SK-N-SH (cell line): ENCODE results near the gene DEPDC7.
"Not testable (repeated sequence)": the region's sequence is repeated elsewhere in the genome, so short reads cannot be mapped to it uniquely, and the experiment has no call there.

Experiments
- CHD2 ChIP-seq: fragments of 150-350 bp; IDR thresholded peaks from 2 replicates; pipeline ENCODE4 v1.6.1; 2018; ENCODE audit warnings: low read length; ENCODE audit not compliant: partially characterized antibody
- CTCF ChIP-seq: fragments of 200-600 bp; sonication (generic); IDR thresholded peaks from 2 replicates; pipeline ENCODE4 v1.6.1; 2017; ENCODE audit warnings: antibody characterized with exemption, mild to moderate bottlenecking, moderate library complexity
- EP300 ChIP-seq, 2 experiments: IDR thresholded peaks; 2 replicates each; pipeline versions ENCODE4 v1.4.0 to v1.6.1; 2012; ENCODE audit warnings: borderline replicate concordance in 1 of 2, low read depth in 1 of 2, low read length in 1 of 2
- FOXM1 ChIP-seq: IDR thresholded peaks from 2 replicates; pipeline ENCODE4 v1.4.0; 2012; ENCODE audit warnings: low read depth, mild to moderate bottlenecking
- NFIC ChIP-seq: IDR thresholded peaks from 2 replicates; pipeline ENCODE4 v1.4.0; 2012; ENCODE audit warnings: borderline replicate concordance
- TAF1 ChIP-seq: IDR thresholded peaks from 2 replicates; pipeline ENCODE4 v1.6.1; 2012; ENCODE audit warnings: low read depth, mild to moderate bottlenecking, low read length, moderate library complexity, borderline replicate concordance
- YY1 ChIP-seq: IDR thresholded peaks from 2 replicates; pipeline ENCODE4 v1.4.0; 2012; ENCODE audit warnings: low read depth, mild to moderate bottlenecking
- ZBTB33 ChIP-seq: IDR thresholded peaks from 2 replicates; pipeline ENCODE4 v1.4.0; 2012; ENCODE audit warnings: low read depth, borderline replicate concordance

GRCh38 chr11:33029218-33029617 lies 13.5 kb downstream of the DEPDC7 start:
- not testable (repeated sequence) for TF ChIP-seq EP300 (IDR thresholded peaks at IDR 0.05; ENCODE audit: borderline replicate concordance in 1 of 2, low read depth in 1 of 2, low read length in 1 of 2); FOXM1; CTCF; ZBTB33; NFIC; YY1; TAF1; CHD2
